Measurements from ENCODE around the gene RNF212.
"Not testable (repeated sequence)": the region's sequence is repeated elsewhere in the genome, so short reads cannot be mapped to it uniquely, and the experiment has no call there.

- not testable (repeated sequence) for TF ChIP-seq CTCF (IDR thresholded peaks at IDR 0.05; ENCODE audit: poor library complexity); EZH2phosphoT487 (IDR thresholded peaks at IDR 0.05; ENCODE audit: low read depth, severe bottlenecking, unreplicated experiment)
Measured at GRCh38 chr4:1125466-1125865, 12.1 kb upstream of the RNF212 start.
